ENCODE results near the gene NCF2. TPM values are rescaled to one million over a fixed set of nuclear protein-coding genes. Genes with fewer than 3 reads are reported as not detected.

Gene NCF2
- total RNA-seq, 1 donor from 2014 or later, result not detected

DNA sequence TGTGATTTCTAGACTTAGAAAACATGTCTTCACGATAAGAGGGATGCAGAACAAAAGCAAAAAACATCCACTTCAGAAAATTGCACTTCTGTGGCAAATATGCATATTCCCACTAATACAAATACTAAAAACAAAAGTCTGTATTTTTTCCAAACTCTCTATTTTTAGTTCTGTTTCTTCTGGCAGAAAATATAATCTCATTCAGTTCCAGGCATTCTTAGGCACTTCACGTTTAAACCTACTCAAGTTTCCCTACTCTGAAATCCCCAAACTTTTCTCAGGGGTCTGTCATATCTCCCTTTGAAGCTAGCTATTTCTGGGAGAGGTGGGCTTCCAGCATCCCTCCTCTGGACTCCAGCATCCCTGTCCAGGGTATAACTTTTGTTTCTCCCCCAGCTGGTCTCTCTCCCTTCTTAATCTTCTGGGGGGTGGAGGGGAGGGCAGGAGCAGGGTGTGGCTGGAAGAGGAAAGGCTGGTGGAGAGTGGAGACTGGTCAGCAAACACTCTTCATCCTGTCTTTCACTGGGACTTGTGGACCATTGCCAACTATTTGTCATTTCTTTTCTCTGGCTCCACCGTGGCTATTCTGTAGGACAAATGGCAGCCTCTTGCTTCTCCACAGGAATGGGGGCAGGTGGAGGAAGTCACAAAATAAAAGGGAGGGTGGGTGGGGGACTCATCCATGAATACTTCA, 19.6 kb upstream of the NCF2 start:
- Mint-ChIP-seq H3K27me3 (ENCODE audit: low read depth) (no peaks in the 10 kb centered on the region), H3K36me3 (ENCODE audit: low read depth) (no peaks in the 10 kb centered on the region), H3K4me3 (no peak overlapping the region), H3K27ac (ENCODE audit: unreplicated experiment) (no peak overlapping the region), H3K9me3 (no peaks in the 10 kb centered on the region), H3K4me1 (no peaks in the 10 kb centered on the region)
- TF ChIP-seq, protein P1, sequence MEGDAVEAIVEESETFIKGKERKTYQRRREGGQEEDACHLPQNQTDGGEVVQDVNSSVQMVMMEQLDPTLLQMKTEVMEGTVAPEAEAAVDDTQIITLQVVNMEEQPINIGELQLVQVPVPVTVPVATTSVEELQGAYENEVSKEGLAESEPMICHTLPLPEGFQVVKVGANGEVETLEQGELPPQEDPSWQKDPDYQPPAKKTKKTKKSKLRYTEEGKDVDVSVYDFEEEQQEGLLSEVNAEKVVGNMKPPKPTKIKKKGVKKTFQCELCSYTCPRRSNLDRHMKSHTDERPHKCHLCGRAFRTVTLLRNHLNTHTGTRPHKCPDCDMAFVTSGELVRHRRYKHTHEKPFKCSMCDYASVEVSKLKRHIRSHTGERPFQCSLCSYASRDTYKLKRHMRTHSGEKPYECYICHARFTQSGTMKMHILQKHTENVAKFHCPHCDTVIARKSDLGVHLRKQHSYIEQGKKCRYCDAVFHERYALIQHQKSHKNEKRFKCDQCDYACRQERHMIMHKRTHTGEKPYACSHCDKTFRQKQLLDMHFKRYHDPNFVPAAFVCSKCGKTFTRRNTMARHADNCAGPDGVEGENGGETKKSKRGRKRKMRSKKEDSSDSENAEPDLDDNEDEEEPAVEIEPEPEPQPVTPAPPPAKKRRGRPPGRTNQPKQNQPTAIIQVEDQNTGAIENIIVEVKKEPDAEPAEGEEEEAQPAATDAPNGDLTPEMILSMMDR (conservative IDR thresholded peaks at IDR 0.05), result no peak
- no peak for DNase-seq (ENCODE audit: low read depth, low spot score)

DNA sequence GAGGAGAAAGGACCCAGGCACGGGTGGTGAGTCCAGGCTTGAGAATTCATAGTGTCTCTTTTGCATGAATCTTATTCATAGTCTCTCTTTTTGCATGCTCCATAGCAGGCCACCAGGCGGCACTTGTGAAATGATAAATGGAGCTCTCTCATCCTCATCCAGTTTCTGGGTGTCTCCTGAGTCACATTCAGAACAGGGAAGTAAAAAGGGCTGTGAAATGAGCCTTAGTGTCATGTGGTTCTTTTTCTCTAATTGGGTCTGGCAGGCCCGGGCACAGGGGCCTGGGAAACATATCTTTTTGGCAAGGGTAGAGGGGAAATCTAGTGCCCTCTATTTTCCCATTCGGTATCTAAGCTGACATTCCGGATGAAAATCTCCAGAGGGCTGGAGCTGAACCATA, 19.1 kb upstream of the NCF2 start:
- H3K4me1 Mint-ChIP-seq, result peaks cover 4% of the 10 kb centered on the region
- H3K27ac Mint-ChIP-seq (ENCODE audit: unreplicated experiment), result no peak overlapping the region
- TF ChIP-seq, protein P1 (conservative IDR thresholded peaks at IDR 0.05), result peak; percentile 55
- DNase-seq (ENCODE audit: low read depth, low spot score), result no peak
- H3K4me3 Mint-ChIP-seq, result no peak overlapping the region
- H3K27me3 Mint-ChIP-seq (ENCODE audit: low read depth), result no peaks in the 10 kb centered on the region
- no peaks in the 10 kb centered on the region for H3K36me3 Mint-ChIP-seq (ENCODE audit: low read depth)
- no peaks in the 10 kb centered on the region for H3K9me3 Mint-ChIP-seq

DNA sequence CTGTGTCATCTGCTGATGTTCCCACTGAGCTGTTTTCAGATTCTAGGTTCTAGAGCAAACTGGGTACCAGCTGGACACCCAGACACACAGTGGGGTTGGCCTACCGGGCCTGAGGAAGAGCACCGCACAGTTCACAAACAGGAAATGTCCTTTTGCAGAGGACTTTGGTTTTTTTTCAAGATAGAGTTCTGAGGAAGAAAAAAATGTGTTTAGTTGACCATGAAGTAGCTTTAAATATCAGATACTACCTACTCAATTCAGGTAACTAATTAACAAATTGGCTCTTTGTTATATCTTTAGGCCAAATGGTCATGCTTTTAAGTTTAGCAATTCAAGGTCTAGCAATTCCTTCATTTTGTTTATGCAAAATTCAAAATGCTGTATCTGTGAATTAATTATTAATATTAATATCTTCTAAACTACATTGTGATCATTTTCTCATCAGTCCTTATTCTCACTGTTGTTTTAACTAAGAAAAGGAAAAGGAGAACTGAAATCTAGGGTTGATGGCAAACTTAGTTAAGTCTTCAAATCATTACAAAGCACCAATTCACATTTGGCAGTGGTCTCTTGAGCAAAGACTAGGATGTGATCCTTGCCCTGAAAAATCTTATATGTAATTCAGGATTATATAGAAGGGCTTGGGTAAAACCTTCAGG, 17.2 kb upstream of the NCF2 start:
- H3K27ac Mint-ChIP-seq (ENCODE audit: unreplicated experiment), result no peak overlapping the region
- no peaks in the 10 kb centered on the region for H3K27me3 Mint-ChIP-seq (ENCODE audit: low read depth)
- H3K4me1 Mint-ChIP-seq, result peaks cover 11% of the 10 kb centered on the region

DNA sequence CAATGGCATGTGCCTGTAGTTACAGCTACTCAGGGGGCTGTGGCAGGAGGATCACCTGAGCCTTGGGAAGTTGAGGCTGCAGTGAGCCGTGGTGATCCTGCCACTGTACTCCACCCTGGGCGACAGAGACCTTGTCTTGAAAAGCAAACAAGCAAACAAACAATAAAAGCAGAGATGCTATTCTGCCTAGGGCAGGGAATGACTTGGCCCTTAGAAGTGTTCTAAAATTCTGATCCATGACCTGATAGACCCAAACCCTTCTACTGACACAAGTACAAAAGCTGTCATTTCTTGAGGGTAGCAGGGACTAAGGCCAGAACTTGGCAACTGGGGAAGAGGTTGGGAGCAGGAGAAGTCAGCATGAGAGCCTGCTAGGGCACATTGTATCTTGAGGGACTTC, 15.6 kb upstream of the NCF2 start:
- TF ChIP-seq, protein P1 (conservative IDR thresholded peaks at IDR 0.05), result no peak
- DNase-seq (ENCODE audit: low read depth, low spot score), result no peak
- no peak overlapping the region for H3K27ac Mint-ChIP-seq (ENCODE audit: unreplicated experiment)

More for the DNA sequence above, 17.2 kb upstream of the NCF2 start:
- H3K4me3 Mint-ChIP-seq, result no peak overlapping the region
- no peak for DNase-seq (ENCODE audit: low read depth, low spot score)
- no peaks in the 10 kb centered on the region for H3K9me3 Mint-ChIP-seq
- H3K36me3 Mint-ChIP-seq (ENCODE audit: low read depth), result no peaks in the 10 kb centered on the region
- TF ChIP-seq, protein P1 (conservative IDR thresholded peaks at IDR 0.05), result no peak

DNA sequence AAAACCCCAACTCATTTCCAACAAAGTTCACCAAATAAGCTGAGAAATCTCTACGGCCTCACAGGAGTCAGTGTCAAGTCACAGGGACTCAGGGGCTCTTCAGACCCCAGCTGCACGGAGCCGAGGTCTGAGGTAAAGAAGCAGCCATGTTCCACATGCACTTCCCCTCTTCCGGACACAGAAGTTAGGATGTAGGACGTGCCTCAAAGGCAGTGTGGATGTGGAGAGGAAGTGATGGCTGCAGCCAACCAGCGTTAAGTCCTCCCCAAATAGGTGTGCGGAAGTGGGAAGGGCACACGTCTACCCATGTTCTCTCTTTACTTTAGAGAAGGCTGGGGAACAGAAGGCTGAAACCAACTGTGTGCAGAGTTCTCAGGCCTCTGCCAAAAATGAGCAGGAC, 14.6 kb upstream of the NCF2 start:
- peaks cover 11% of the 10 kb centered on the region for H3K4me1 Mint-ChIP-seq
- TF ChIP-seq, protein P1 (conservative IDR thresholded peaks at IDR 0.05), result no peak
- no peaks in the 10 kb centered on the region for H3K9me3 Mint-ChIP-seq
- DNase-seq (ENCODE audit: low read depth, low spot score), result no peak
- no peak overlapping the region for H3K4me3 Mint-ChIP-seq
- no peaks in the 10 kb centered on the region for H3K36me3 Mint-ChIP-seq (ENCODE audit: low read depth)
- no peaks in the 10 kb centered on the region for H3K27me3 Mint-ChIP-seq (ENCODE audit: low read depth)
- no peak overlapping the region for H3K27ac Mint-ChIP-seq (ENCODE audit: unreplicated experiment)

More for the DNA sequence above, 15.6 kb upstream of the NCF2 start:
- Mint-ChIP-seq H3K9me3 (no peaks in the 10 kb centered on the region), H3K36me3 (ENCODE audit: low read depth) (no peaks in the 10 kb centered on the region), H3K4me1 (peaks cover 11% of the 10 kb centered on the region), H3K27me3 (ENCODE audit: low read depth) (no peaks in the 10 kb centered on the region), H3K4me3 (no peak overlapping the region)

All from neural crest cell (in vitro differentiated cells).